GM12891 (cell line): ENCODE measurements around the gene SYNDIG1.

Experiments used
- PAX5 ChIP-seq: IDR thresholded peaks from 2 replicates; pipeline ENCODE4 v1.6.1; 2011; ENCODE audit warnings: low read length, moderate library complexity, mild to moderate bottlenecking; ENCODE audit not compliant: insufficient read depth, severe bottlenecking
- POLR2A ChIP-seq: IDR thresholded peaks from 2 replicates; pipeline ENCODE4 v1.6.1; 2011; ENCODE audit warnings: low read depth, low read length, control low read depth
- POLR2AphosphoS5 ChIP-seq: IDR thresholded peaks from 2 replicates; pipeline ENCODE4 v1.6.1; 2011; ENCODE audit warnings: low read depth, low read length, control low read depth
- POU2F2 ChIP-seq: IDR thresholded peaks from 2 replicates; pipeline ENCODE4 v1.6.1; 2011; ENCODE audit warnings: low read depth, mild to moderate bottlenecking, control low read depth, low read length, moderate library complexity
- SPI1 ChIP-seq: IDR thresholded peaks from 2 replicates; pipeline ENCODE4 v1.6.1; 2011; ENCODE audit warnings: low read depth, low read length, control low read depth
- TAF1 ChIP-seq: IDR thresholded peaks from 2 replicates; pipeline ENCODE4 v1.6.1; 2011; ENCODE audit warnings: low read depth, low read length, control low read depth

- TF ChIP-seq POLR2A (no peak), POLR2AphosphoS5 (no peak), TAF1 (no peak), POU2F2 (no peak), PAX5 (no peak), SPI1 (no peak)
Observed at GRCh38 chr20:24420567-24420966, 48.9 kb upstream of the SYNDIG1 start.
